HG02852 (cell line): ENCODE measurements around the gene GPC5.

Source experiments
- ATAC-seq: cut with Tn5 transposase; IDR thresholded peaks from one replicate; pipeline ENCODE4 v1.9.1; 2021; ENCODE audit warnings: mild to moderate bottlenecking, moderate library complexity; ENCODE audit not compliant: unreplicated experiment

GPC5 gene

GRCh38 chr13:91454666-91455065, 56.2 kb downstream of the GPC5 start:
- no peak for ATAC-seq

- ATAC-seq: no peak
These were observed 58.4 kb downstream of the GPC5 start for GRCh38 chr13:91456837-91457236.

GRCh38 chr13:91459485-91459884, 61.1 kb downstream of the GPC5 start:
- no peak for ATAC-seq

GRCh38 chr13:91464336-91464735, 65.9 kb downstream of the GPC5 start:
- ATAC-seq: no peak

GRCh38 chr13:91467236-91467635, 68.8 kb downstream of the GPC5 start:
- ATAC-seq: no peak

GRCh38 chr13:91468301-91468700, 69.9 kb downstream of the GPC5 start:
- no peak for ATAC-seq

- ATAC-seq: no peak
These were observed 71.7 kb downstream of the GPC5 start for GRCh38 chr13:91470084-91470621.

- no peak for ATAC-seq
These were observed 72.3 kb downstream of the GPC5 start for GRCh38 chr13:91470681-91471080.

- ATAC-seq: no peak
These were observed 84.0 kb downstream of the GPC5 start for GRCh38 chr13:91482427-91482826.

GRCh38 chr13:91491980-91492379, 93.6 kb downstream of the GPC5 start:
- no peak for ATAC-seq

- ATAC-seq: no peak
These were observed 95.0 kb downstream of the GPC5 start for GRCh38 chr13:91493442-91493841.

GRCh38 chr13:91498298-91498697, 99.9 kb downstream of the GPC5 start:
- ATAC-seq: no peak

- no peak for ATAC-seq
These were observed 105.8 kb downstream of the GPC5 start for GRCh38 chr13:91504216-91504615.

GRCh38 chr13:91506759-91507158, 108.3 kb downstream of the GPC5 start:
- no peak for ATAC-seq

- ATAC-seq: no peak
These were observed 111.6 kb downstream of the GPC5 start for GRCh38 chr13:91510058-91510457.

- ATAC-seq: no peak
These were observed 115.4 kb downstream of the GPC5 start for GRCh38 chr13:91513790-91514189.

GRCh38 chr13:91516799-91517198, 118.4 kb downstream of the GPC5 start:
- no peak for ATAC-seq

- no peak for ATAC-seq
These were observed 122.5 kb downstream of the GPC5 start for GRCh38 chr13:91520952-91521351.

- no peak for ATAC-seq
These were observed 124.7 kb downstream of the GPC5 start for GRCh38 chr13:91523116-91523515.

GRCh38 chr13:91526543-91527033, 128.2 kb downstream of the GPC5 start:
- no peak for ATAC-seq

- ATAC-seq: no peak
These were observed 131.5 kb downstream of the GPC5 start for GRCh38 chr13:91529739-91530482.

GRCh38 chr13:91531646-91532045, 133.2 kb downstream of the GPC5 start:
- ATAC-seq: no peak

GRCh38 chr13:91533354-91533753, 134.9 kb downstream of the GPC5 start:
- no peak for ATAC-seq
